ENCODE results near the gene KTI12.

DNA sequence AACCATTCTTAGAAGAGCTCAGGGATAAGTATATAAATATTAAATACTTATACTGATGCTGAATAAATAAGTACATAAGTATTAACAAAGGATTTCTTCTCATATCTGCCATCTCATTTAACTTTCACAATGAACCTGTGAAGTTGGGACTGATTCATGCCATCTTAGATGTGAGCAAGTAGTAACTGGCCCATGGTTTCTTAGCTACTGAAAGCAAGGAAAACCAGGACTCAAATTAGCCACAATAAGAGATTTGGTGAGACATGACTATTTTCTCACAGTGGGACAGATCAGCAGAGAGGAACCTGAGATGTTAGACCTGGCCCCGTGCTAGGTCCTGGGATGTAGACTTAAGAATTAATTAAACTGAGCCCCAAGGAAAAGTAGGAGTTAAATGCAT, 34.9 kb downstream of the KTI12 start:
- no peak for TF ChIP-seq EZH2 (IDR thresholded peaks at IDR 0.05; ENCODE audit: insufficient read depth, poor library complexity, severe bottlenecking)
- no peak for TF ChIP-seq EZH2phosphoT487 (IDR thresholded peaks at IDR 0.05; ENCODE audit: insufficient read depth, low read depth)

Data from GM23248 (cell line).